Brain microvascular endothelial cell (primary cell): ENCODE results near the gene RNF20.
A peak's percentile ranks its signal among the peaks of the same experiment; 100 is the strongest.

Source experiments
- DNase-seq: peaks from one replicate; pipeline ENCODE4 v3.0.0-alpha.2; 2020
- H3K27ac ChIP-seq: fragments of 250-450 bp; sonication (Bioruptor Pico); 2 replicates; pipeline ENCODE4 v1.5.1; 2020; ENCODE audit warnings: mild to moderate bottlenecking, moderate library complexity
- H3K27me3 ChIP-seq: fragments of 250-450 bp; sonication (Bioruptor Pico); replicated peaks from 2 replicates; pipeline ENCODE4 v1.5.1; 2020; ENCODE audit warnings: mild to moderate bottlenecking
- H3K36me3 ChIP-seq: fragments of 250-450 bp; sonication (Bioruptor Pico); replicated peaks from 2 replicates; pipeline ENCODE4 v1.5.1; 2020; ENCODE audit warnings: mild to moderate bottlenecking
- H3K4me3 ChIP-seq: 2 replicates; pipeline ENCODE4 v1.5.1; 2011; ENCODE audit warnings: low read depth, mild to moderate bottlenecking, control low read depth, low read length, moderate library complexity
- in situ Hi-C: cut with HindIII; loops from 2 replicates; pipeline ENCODE4 v1.10.0; 2017; ENCODE audit warnings: low sequenced_read_pairs, low pct_ligation_motif_present
- TF ChIP-seq, protein P1 (sequence below): IDR thresholded peaks from 2 replicates; pipeline ENCODE4 v1.5.1; 2011; ENCODE audit warnings: low read depth, mild to moderate bottlenecking, moderate library complexity, low read length, control low read depth, inconsistent platforms; ENCODE audit errors: missing control alignments

Gene RNF20

DNA sequence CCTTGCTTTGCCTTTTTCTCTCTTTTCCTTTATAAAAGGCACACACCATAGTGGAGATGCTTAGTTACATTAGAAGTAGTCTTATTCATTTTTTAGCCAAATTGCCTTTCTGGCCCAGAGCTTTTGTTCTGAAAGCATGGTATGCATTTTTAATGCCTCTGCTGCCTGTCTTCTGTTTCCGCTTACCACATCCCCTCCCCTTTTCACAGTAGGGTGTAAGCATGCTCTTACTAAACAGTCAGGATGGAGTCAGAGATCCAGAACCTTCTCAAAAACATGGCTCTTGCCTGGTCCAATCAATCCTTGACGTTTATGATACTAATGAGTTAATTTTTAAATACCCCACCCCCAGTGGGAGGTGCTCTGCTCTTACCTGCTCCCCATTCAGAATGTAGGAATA, 38.7 kb downstream of the RNF20 start:
- Histone ChIP-seq H3K27ac (no peak overlapping the region), H3K27me3 (no peaks in the 10 kb centered on the region), H3K36me3 (no peaks in the 10 kb centered on the region), H3K4me3 (no peak overlapping the region)
- in situ Hi-C loops: no loop called here
- no peak for DNase-seq
- TF ChIP-seq, protein P1, sequence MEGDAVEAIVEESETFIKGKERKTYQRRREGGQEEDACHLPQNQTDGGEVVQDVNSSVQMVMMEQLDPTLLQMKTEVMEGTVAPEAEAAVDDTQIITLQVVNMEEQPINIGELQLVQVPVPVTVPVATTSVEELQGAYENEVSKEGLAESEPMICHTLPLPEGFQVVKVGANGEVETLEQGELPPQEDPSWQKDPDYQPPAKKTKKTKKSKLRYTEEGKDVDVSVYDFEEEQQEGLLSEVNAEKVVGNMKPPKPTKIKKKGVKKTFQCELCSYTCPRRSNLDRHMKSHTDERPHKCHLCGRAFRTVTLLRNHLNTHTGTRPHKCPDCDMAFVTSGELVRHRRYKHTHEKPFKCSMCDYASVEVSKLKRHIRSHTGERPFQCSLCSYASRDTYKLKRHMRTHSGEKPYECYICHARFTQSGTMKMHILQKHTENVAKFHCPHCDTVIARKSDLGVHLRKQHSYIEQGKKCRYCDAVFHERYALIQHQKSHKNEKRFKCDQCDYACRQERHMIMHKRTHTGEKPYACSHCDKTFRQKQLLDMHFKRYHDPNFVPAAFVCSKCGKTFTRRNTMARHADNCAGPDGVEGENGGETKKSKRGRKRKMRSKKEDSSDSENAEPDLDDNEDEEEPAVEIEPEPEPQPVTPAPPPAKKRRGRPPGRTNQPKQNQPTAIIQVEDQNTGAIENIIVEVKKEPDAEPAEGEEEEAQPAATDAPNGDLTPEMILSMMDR: no peak

DNA sequence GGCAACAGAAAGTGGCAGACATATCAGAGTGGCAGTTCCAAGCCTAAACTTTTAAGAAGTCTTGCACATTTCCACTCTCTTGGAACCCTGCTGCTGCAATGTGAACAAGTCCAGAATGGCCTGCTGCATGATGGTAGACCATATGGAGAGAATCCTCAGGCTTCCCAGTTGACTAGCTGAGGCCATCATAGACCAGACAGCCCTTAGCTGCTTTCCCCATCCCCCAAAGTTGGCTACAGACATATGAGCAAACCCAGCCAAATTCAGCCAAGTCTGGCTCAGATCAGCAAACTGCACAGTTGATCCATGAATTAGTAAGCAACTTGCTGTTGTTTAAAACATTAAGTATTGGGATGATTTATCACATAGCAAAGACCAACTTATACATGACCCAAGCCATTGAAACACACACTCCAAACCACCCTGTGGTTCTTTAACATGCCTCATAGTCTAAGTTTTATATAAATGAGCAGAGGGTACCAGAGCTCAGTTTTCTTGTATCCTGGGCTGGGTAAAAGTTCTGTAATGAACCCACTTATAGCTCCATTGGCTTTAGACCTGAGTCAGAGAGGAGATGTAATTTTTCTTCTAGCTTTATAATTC, 41.2 kb downstream of the RNF20 start:
- in situ Hi-C loops: no loop called here
- H3K27ac ChIP-seq: no peak overlapping the region
- no peaks in the 10 kb centered on the region for H3K27me3 ChIP-seq
- TF ChIP-seq, protein P1: no peak
- no peaks in the 10 kb centered on the region for H3K36me3 ChIP-seq
- H3K4me3 ChIP-seq: no peak overlapping the region
- no peak for DNase-seq

DNA sequence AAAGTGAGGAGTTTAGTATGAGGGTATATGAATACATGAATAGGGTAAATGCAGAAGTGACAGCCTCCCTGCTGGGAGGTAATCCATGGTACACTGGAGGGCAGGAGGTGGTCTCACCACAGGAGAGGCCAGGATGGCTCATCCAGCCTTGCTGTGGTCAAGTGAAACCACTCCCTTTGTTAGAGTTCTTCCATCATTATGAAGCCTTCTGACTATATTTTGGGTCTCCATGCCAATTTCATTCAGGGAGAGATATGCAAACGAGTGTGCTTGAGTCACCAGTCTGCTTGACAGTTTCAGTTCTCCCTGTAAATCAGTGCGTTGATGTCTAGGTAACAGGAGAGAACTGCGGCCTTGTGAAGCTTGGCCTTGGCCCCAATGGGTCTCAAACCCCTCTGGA, 44.7 kb downstream of the RNF20 start:
- H3K4me3 ChIP-seq: no peak overlapping the region
- no peaks in the 10 kb centered on the region for H3K27me3 ChIP-seq
- H3K27ac ChIP-seq: no peak overlapping the region
- TF ChIP-seq, protein P1: no peak
- H3K36me3 ChIP-seq: no peaks in the 10 kb centered on the region
- no peak for DNase-seq
- in situ Hi-C loops: no loop called here

DNA sequence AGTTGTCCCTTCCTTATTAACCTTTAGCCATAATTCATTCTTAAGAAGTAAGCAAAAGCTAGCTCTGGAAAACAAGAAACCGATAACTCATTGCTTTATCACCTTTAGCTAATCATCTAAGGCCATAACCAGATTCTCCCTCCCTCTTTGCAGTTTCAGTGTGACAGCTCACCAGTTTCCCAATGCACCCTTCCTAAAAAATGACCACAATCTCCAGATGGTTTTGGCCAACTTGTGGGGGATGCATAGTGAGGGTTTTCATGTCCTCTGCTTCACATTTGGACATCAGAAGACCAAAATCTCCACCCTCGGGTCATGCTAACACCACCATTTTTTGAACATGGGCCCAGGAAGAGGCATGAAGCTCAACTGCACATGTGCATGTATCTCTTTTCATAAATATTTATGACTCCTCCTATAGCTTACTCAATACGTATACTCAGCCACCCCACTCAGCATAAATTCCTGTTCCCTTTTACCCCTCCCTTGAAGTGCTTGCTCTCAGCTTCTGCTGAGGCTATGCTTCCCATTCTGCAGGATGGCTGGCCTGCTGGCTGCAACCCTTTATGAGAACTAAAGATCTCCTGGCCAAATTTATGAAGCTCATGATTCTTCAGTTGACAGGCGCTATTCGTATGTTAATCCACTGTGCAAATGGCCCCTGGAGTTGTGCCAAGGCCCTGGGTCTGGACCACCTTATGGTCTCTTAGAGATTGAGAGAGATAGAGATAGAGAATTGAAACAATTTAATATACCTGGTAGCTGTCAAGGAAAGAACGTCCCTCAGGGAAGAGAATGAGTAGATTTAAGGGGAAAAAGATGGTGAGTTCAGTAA, 46.3 kb downstream of the RNF20 start:
- no peak overlapping the region for H3K4me3 ChIP-seq
- no peaks in the 10 kb centered on the region for H3K36me3 ChIP-seq
- DNase-seq: no peak
- TF ChIP-seq, protein P1: no peak
- no peak overlapping the region for H3K27ac ChIP-seq
- in situ Hi-C loops: no loop called here
- H3K27me3 ChIP-seq: no peaks in the 10 kb centered on the region

DNA sequence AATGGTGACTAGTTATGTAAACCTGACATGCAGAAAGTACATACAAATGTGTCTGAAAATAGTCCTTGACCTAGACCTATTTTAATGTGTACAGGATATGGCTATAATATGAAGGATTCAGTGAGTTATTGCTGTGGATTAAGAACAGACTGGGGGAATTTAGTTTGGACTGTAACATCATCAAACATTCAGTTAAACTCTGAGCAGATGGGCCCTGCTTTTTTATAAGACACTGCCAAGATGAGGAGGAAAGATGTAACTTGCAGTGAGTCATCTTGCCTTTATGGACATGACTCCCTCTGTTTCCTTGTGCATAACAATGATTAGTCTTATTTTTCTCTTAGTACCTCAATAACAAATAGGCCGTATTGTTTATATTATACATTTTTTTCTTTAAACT, 48.9 kb downstream of the RNF20 start:
- in situ Hi-C loops: no loop called here
- DNase-seq: peak; percentile 36
- Histone ChIP-seq H3K4me3 (no peak overlapping the region), H3K27me3 (no peaks in the 10 kb centered on the region), H3K36me3 (no peaks in the 10 kb centered on the region), H3K27ac (no peak overlapping the region)
- TF ChIP-seq, protein P1: no peak
